GM13976 (cell line): Measurements from ENCODE around the gene ADGRG6.

Experiments used
- DNase-seq: peaks from one replicate; pipeline ENCODE4 v3.0.0; 2012; ENCODE audit warnings: low spot score
- CTCF ChIP-seq: IDR thresholded peaks from 2 replicates; pipeline ENCODE4 v1.5.1; 2012; ENCODE audit warnings: borderline replicate concordance, mild to moderate bottlenecking; ENCODE audit not compliant: insufficient read depth; ENCODE audit errors: extremely low read depth, missing control alignments, control extremely low read depth
- in situ Hi-C: fragments of 300-500 bp; cut with MboI; formaldehyde crosslinking; loops from one replicate; pipeline ENCODE4 v1.12.0; 2022; ENCODE audit warnings: low sequenced_read_pairs, mixed read lengths, inconsistent platforms; ENCODE audit not compliant: unreplicated experiment

Gene ADGRG6

GRCh38 chr6:142361779-142362750 is 60.3 kb downstream of the ADGRG6 start:
- in situ Hi-C loops: no loop called here
- TF ChIP-seq CTCF: no peak
- DNase-seq: no peak

- DNase-seq: no peak
- TF ChIP-seq CTCF: no peak
- in situ Hi-C loops: no loop called here
Observed at GRCh38 chr6:142367061-142367460, 65.3 kb downstream of the ADGRG6 start.

- in situ Hi-C loops: no loop called here
- no peak for TF ChIP-seq CTCF
- DNase-seq: no peak
Observed at GRCh38 chr6:142367501-142368018, 65.8 kb downstream of the ADGRG6 start.

GRCh38 chr6:142369266-142369665 is 67.5 kb downstream of the ADGRG6 start:
- TF ChIP-seq CTCF: no peak
- no peak for DNase-seq
- in situ Hi-C loops: no loop called here

GRCh38 chr6:142372348-142372747 is 70.5 kb downstream of the ADGRG6 start:
- in situ Hi-C loops: no loop called here
- no peak for DNase-seq
- TF ChIP-seq CTCF: no peak

GRCh38 chr6:142373268-142374090 is 71.7 kb downstream of the ADGRG6 start:
- no peak for DNase-seq
- in situ Hi-C loops: no loop called here
- TF ChIP-seq CTCF: no peak
